HL-60 (cell line): Measurements from ENCODE around the gene LINC01488.

Source experiments
- CTCF ChIP-seq: IDR thresholded peaks from one replicate; pipeline ENCODE4 v1.5.1; 2011; ENCODE audit warnings: low read length, control low read depth, inconsistent platforms; ENCODE audit not compliant: insufficient read depth
- GABPA ChIP-seq: IDR thresholded peaks from 2 replicates; pipeline ENCODE4 v1.6.1; 2012; ENCODE audit warnings: low read depth
- POLR2AphosphoS5 ChIP-seq: IDR thresholded peaks from 2 replicates; pipeline ENCODE4 v1.6.1; 2012; ENCODE audit warnings: low read depth
- REST ChIP-seq: IDR thresholded peaks from 2 replicates; pipeline ENCODE4 v1.6.1; 2012; ENCODE audit warnings: low read depth; ENCODE audit not compliant: insufficient replicate concordance
- SPI1 ChIP-seq: IDR thresholded peaks from 2 replicates; pipeline ENCODE4 v1.6.1; 2012; ENCODE audit warnings: low read depth, mild to moderate bottlenecking, borderline replicate concordance

- TF ChIP-seq REST: no peak
- TF ChIP-seq POLR2AphosphoS5: no peak
- no peak for TF ChIP-seq GABPA
- TF ChIP-seq CTCF: no peak
- TF ChIP-seq SPI1: no peak
Observed at GRCh38 chr11:69536406-69536805, 54.9 kb downstream of the LINC01488 start.
